HCT116 (cell line): ENCODE results near the gene RFXANK.

Source experiments
- ATF3 ChIP-seq: IDR thresholded peaks from 2 replicates; pipeline ENCODE4 v1.6.1; 2012
- CBX3 ChIP-seq: IDR thresholded peaks from 2 replicates; pipeline ENCODE4 v1.6.1; 2012; ENCODE audit warnings: low read depth
- EGR1 ChIP-seq: IDR thresholded peaks from 2 replicates; pipeline ENCODE4 v1.6.1; 2012; ENCODE audit warnings: low read depth
- EZH2 ChIP-seq: fragments of 200-600 bp; sonication (generic); IDR thresholded peaks from 2 replicates; pipeline ENCODE4 v1.6.1; 2017; ENCODE audit warnings: antibody characterized with exemption, mixed run types
- POLR2A ChIP-seq: IDR thresholded peaks from 2 replicates; pipeline ENCODE4 v1.7.0; 2011; ENCODE audit warnings: borderline replicate concordance; ENCODE audit not compliant: insufficient read depth, insufficient read length; ENCODE audit errors: extremely low read depth
- POLR2AphosphoS5 ChIP-seq: IDR thresholded peaks from 2 replicates; pipeline ENCODE4 v1.6.1; 2011; ENCODE audit warnings: mild to moderate bottlenecking, low read depth, low read length, moderate library complexity
- RAD21 ChIP-seq: IDR thresholded peaks from 2 replicates; pipeline ENCODE4 v1.6.1; 2012; ENCODE audit warnings: low read depth, mild to moderate bottlenecking
- SP1 ChIP-seq: IDR thresholded peaks from 2 replicates; pipeline ENCODE4 v1.6.1; 2012; ENCODE audit warnings: low read depth
- SRF ChIP-seq: IDR thresholded peaks from 2 replicates; pipeline ENCODE4 v1.6.1; 2012; ENCODE audit warnings: low read depth
- TCF7L2 ChIP-seq: IDR thresholded peaks from 2 replicates; pipeline ENCODE4 v1.7.0; 2011; ENCODE audit warnings: borderline replicate concordance, inconsistent platforms; ENCODE audit not compliant: insufficient read depth, insufficient read length; ENCODE audit errors: extremely low read depth
- ZFX ChIP-seq: fragments of 450-650 bp; IDR thresholded peaks from 2 replicates; pipeline ENCODE4 v1.6.1; 2017
- ZNF274 ChIP-seq: fragments of 200-500 bp; sonication (Bioruptor generic); IDR thresholded peaks from 2 replicates; pipeline ENCODE4 v1.6.1; 2014; ENCODE audit warnings: mild to moderate bottlenecking, low read depth, low read length, inconsistent platforms
- TF ChIP-seq, protein P1 (sequence below), 3 experiments: fragments of 200-600 bp in 1 of 3; sonication (generic) in 1 of 3; IDR thresholded peaks in 2 of 3; conservative IDR thresholded peaks in 1 of 3; 2 replicates each; pipeline ENCODE4 v1.5.1; 2012 to 2017; ENCODE audit warnings: low read depth in 2 of 3, low read length in 2 of 3, antibody characterized with exemption in 1 of 3, borderline replicate concordance in 1 of 3, control low read depth in 1 of 3, mild to moderate bottlenecking in 1 of 3, mixed read lengths in 1 of 3, mixed run types in 1 of 3, moderate library complexity in 1 of 3; ENCODE audit not compliant: insufficient read depth in 1 of 3
- TF ChIP-seq, protein P2 (sequence below): IDR thresholded peaks from 2 replicates; pipeline ENCODE4 v1.6.1; 2012; ENCODE audit warnings: low read depth

GRCh38 chr19:19192078-19192882 lies at the start of gene RFXANK, which contains the start of gene BORCS8:
- TF ChIP-seq POLR2A (peak; percentile 63), ZNF274 (no peak), POLR2AphosphoS5 (peak; percentile 60), TCF7L2 (peak; percentile 85), CBX3 (no peak), ZFX (peak; percentile 20; the same call in 1 of the 2 replicates), EZH2 (no peak), SRF (no peak), RAD21 (no peak), ATF3 (no peak), SP1 (peak; percentile 68), EGR1 (no peak)
- TF ChIP-seq, protein P1, sequence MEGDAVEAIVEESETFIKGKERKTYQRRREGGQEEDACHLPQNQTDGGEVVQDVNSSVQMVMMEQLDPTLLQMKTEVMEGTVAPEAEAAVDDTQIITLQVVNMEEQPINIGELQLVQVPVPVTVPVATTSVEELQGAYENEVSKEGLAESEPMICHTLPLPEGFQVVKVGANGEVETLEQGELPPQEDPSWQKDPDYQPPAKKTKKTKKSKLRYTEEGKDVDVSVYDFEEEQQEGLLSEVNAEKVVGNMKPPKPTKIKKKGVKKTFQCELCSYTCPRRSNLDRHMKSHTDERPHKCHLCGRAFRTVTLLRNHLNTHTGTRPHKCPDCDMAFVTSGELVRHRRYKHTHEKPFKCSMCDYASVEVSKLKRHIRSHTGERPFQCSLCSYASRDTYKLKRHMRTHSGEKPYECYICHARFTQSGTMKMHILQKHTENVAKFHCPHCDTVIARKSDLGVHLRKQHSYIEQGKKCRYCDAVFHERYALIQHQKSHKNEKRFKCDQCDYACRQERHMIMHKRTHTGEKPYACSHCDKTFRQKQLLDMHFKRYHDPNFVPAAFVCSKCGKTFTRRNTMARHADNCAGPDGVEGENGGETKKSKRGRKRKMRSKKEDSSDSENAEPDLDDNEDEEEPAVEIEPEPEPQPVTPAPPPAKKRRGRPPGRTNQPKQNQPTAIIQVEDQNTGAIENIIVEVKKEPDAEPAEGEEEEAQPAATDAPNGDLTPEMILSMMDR (IDR thresholded peaks at IDR 0.05 in 2 of 3, conservative IDR thresholded peaks at IDR 0.05 in 1 of 3; ENCODE audit: borderline replicate concordance in 1 of 3, insufficient read depth in 1 of 3, low read depth in 2 of 3, low read length in 2 of 3), result no peak
- TF ChIP-seq, protein P2, sequence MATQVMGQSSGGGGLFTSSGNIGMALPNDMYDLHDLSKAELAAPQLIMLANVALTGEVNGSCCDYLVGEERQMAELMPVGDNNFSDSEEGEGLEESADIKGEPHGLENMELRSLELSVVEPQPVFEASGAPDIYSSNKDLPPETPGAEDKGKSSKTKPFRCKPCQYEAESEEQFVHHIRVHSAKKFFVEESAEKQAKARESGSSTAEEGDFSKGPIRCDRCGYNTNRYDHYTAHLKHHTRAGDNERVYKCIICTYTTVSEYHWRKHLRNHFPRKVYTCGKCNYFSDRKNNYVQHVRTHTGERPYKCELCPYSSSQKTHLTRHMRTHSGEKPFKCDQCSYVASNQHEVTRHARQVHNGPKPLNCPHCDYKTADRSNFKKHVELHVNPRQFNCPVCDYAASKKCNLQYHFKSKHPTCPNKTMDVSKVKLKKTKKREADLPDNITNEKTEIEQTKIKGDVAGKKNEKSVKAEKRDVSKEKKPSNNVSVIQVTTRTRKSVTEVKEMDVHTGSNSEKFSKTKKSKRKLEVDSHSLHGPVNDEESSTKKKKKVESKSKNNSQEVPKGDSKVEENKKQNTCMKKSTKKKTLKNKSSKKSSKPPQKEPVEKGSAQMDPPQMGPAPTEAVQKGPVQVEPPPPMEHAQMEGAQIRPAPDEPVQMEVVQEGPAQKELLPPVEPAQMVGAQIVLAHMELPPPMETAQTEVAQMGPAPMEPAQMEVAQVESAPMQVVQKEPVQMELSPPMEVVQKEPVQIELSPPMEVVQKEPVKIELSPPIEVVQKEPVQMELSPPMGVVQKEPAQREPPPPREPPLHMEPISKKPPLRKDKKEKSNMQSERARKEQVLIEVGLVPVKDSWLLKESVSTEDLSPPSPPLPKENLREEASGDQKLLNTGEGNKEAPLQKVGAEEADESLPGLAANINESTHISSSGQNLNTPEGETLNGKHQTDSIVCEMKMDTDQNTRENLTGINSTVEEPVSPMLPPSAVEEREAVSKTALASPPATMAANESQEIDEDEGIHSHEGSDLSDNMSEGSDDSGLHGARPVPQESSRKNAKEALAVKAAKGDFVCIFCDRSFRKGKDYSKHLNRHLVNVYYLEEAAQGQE, result no peak
